GM18951 (cell line): ENCODE measurements around the gene RNF43.
"Not testable (repeated sequence)": the region's sequence is repeated elsewhere in the genome, so short reads cannot be mapped to it uniquely, and the experiment has no call there.

Experiments used
- POLR2A ChIP-seq: IDR thresholded peaks from 4 replicates; pipeline ENCODE4 v1.6.1; 2011; ENCODE audit warnings: mild to moderate bottlenecking; ENCODE audit not compliant: insufficient read length, insufficient read depth; ENCODE audit errors: extremely low read depth
- in situ Hi-C: fragments of 300-500 bp; cut with MboI; formaldehyde crosslinking; loops from one replicate; pipeline ENCODE4 v1.12.0; 2022; ENCODE audit warnings: low sequenced_read_pairs, mixed read lengths, inconsistent platforms; ENCODE audit not compliant: unreplicated experiment

Gene RNF43

GRCh38 chr17:58399974-58400373 is 17.4 kb downstream of the RNF43 start:
- no peak for TF ChIP-seq POLR2A
- in situ Hi-C loops, result no loop called here

GRCh38 chr17:58398574-58399266 is 18.6 kb downstream of the RNF43 start:
- in situ Hi-C loops, result no loop called here
- no peak for TF ChIP-seq POLR2A

GRCh38 chr17:58397421-58397820 is 19.9 kb downstream of the RNF43 start:
- in situ Hi-C loops, result not testable (repeated sequence)

- in situ Hi-C loops, result no loop called here
- TF ChIP-seq POLR2A, result no peak
Measured at GRCh38 chr17:58396173-58396572, 21.2 kb downstream of the RNF43 start.

- no peak for TF ChIP-seq POLR2A
- in situ Hi-C loops, result no loop called here
Measured at GRCh38 chr17:58394534-58395223, 22.7 kb downstream of the RNF43 start.

DNA sequence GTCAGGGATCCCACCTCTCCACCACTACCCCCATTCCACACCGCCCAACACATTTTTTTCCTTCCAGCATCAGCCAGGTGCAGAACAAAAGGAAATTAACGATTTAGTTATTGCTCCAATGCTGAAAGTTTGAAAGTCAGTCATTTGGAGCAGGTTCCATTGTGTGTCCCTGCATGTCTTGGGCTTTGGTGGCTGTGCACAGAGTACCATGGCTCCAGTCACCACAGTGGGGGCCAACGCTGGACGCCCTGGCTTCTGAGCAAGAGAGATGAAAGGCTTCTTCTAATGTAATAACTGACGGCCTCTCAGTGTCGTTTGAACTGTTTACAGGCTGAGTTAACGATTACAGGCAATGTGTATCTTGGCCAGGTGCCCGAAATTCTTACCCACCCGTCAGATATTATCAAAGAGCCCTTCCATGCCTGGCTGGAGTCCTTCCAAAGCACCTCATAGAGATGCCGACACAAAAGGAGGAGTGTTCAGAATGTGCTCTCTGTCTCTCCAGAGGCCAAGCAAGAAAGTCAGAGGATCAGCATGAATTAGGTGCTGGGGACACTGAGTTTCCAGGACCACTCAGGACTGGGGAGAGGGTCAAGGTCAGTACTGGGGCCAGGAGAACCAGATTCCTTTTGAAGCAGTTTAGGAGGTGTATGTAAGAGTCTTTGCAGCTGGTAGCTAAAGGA is 25.9 kb downstream of the RNF43 start:
- in situ Hi-C loops, result no loop called here
- no peak for TF ChIP-seq POLR2A

- TF ChIP-seq POLR2A, result no peak
- in situ Hi-C loops, result no loop called here
Measured at GRCh38 chr17:58390884-58391283, 26.4 kb downstream of the RNF43 start.

- in situ Hi-C loops, result no loop called here
Measured at GRCh38 chr17:58388302-58389190, 28.8 kb downstream of the RNF43 start.

GRCh38 chr17:58387834-58388233 is 29.5 kb downstream of the RNF43 start:
- no peak for TF ChIP-seq POLR2A

More at GRCh38 chr17:58388302-58389190, 28.8 kb downstream of the RNF43 start:
- TF ChIP-seq POLR2A, result no peak

DNA sequence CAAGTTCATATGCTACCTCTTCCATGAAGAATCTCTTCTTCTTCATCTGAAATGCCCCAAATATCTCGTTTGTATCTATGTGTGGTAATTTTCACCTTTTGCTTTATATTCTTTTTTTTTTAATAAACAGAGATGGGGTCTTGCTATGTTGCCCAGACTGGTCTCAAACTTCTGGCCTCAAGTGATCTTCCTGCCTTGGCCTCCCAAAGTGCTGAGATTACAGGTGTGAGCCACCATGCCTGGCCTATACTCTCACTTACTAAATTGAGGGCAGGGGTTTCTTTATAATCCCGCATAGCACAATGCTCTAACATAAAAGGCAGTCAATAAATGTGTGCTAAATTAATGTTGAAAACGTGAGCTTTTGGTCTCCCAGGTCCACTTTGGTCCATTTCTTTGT is 30.6 kb downstream of the RNF43 start:
- in situ Hi-C loops, result no loop called here
- no peak for TF ChIP-seq POLR2A

More at GRCh38 chr17:58387834-58388233, 29.5 kb downstream of the RNF43 start:
- in situ Hi-C loops, result no loop called here

DNA sequence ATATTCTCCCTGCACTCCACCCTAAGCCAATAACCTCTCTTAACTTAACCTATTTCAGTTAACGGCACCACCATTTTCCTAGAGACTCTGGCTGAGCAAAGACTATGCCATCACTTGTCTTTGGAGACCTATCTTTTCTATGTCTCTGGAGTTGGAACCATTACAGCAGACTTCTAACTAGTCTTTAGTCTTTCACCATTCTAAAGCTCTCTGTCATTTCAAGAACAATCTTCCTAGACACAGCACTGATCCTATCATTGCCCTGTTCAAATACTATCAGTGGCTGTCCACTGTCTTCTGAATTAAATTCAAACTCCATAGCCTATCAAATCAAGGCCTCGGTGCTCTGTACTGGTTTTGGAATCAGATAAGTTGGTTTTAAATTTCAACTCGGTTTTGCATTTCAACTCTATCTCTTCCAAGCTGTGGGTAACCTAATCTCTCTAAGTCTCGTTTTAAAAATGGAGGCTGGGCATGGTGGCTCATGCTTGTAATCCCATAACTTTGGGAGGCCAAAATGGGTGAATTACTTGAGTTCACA is 31.9 kb downstream of the RNF43 start:
- TF ChIP-seq POLR2A, result no peak
- in situ Hi-C loops, result no loop called here

- in situ Hi-C loops, result no loop called here
- TF ChIP-seq POLR2A, result no peak
Measured at GRCh38 chr17:58384897-58385296, 32.4 kb downstream of the RNF43 start.
